ENCODE measurements around the gene BOK. TPM values are rescaled to one million over a fixed set of nuclear protein-coding genes. Genes with fewer than 3 reads are reported as not detected.

Gene BOK
- total RNA-seq, 1 donor from 2014 or later = 6.9 TPM

- H3K4me1 Mint-ChIP-seq = no peaks in the 10 kb centered on the region
- H3K4me3 Mint-ChIP-seq = no peak overlapping the region
- peaks cover 14% of the 10 kb centered on the region for H3K27me3 Mint-ChIP-seq (ENCODE audit: low read depth)
- H3K9me3 Mint-ChIP-seq = no peaks in the 10 kb centered on the region
- no peak for DNase-seq (ENCODE audit: low read depth, low spot score)
- no peak overlapping the region for H3K27ac Mint-ChIP-seq (ENCODE audit: unreplicated experiment)
- TF ChIP-seq CTCF (conservative IDR thresholded peaks at IDR 0.05) = no peak
- no peaks in the 10 kb centered on the region for H3K36me3 Mint-ChIP-seq (ENCODE audit: low read depth)
These were observed 10.6 kb upstream of the BOK start for GRCh38 chr2:241547781-241548450.

- no peaks in the 10 kb centered on the region for H3K9me3 Mint-ChIP-seq
- H3K27me3 Mint-ChIP-seq (ENCODE audit: low read depth) = peaks cover 9% of the 10 kb centered on the region
- H3K4me1 Mint-ChIP-seq = no peaks in the 10 kb centered on the region
- no peak for DNase-seq (ENCODE audit: low read depth, low spot score)
- H3K27ac Mint-ChIP-seq (ENCODE audit: unreplicated experiment) = no peak overlapping the region
- no peaks in the 10 kb centered on the region for H3K36me3 Mint-ChIP-seq (ENCODE audit: low read depth)
- TF ChIP-seq CTCF (conservative IDR thresholded peaks at IDR 0.05) = no peak
- H3K4me3 Mint-ChIP-seq = no peak overlapping the region
These were observed 10.1 kb upstream of the BOK start for GRCh38 chr2:241548451-241548835.

GRCh38 chr2:241550616-241551580 is 7.6 kb upstream of the BOK start:
- Mint-ChIP-seq H3K27me3 (ENCODE audit: low read depth) (peaks cover 11% of the 10 kb centered on the region), H3K36me3 (ENCODE audit: low read depth) (no peaks in the 10 kb centered on the region), H3K4me1 (no peaks in the 10 kb centered on the region), H3K4me3 (no peak overlapping the region), H3K9me3 (no peaks in the 10 kb centered on the region), H3K27ac (ENCODE audit: unreplicated experiment) (no peak overlapping the region)
- DNase-seq (ENCODE audit: low read depth, low spot score) = no peak
- TF ChIP-seq CTCF (conservative IDR thresholded peaks at IDR 0.05) = no peak

GRCh38 chr2:241551599-241551997 is 6.9 kb upstream of the BOK start:
- Mint-ChIP-seq H3K36me3 (ENCODE audit: low read depth) (no peaks in the 10 kb centered on the region), H3K4me3 (no peak overlapping the region), H3K27ac (ENCODE audit: unreplicated experiment) (no peak overlapping the region), H3K4me1 (no peaks in the 10 kb centered on the region), H3K9me3 (no peaks in the 10 kb centered on the region), H3K27me3 (ENCODE audit: low read depth) (peaks cover 15% of the 10 kb centered on the region)
- no peak for DNase-seq (ENCODE audit: low read depth, low spot score)
- TF ChIP-seq CTCF (conservative IDR thresholded peaks at IDR 0.05) = no peak

GRCh38 chr2:241551998-241552737 is 6.4 kb upstream of the BOK start:
- Mint-ChIP-seq H3K9me3 (no peaks in the 10 kb centered on the region), H3K4me3 (no peak overlapping the region), H3K27me3 (ENCODE audit: low read depth) (peaks cover 16% of the 10 kb centered on the region), H3K36me3 (ENCODE audit: low read depth) (no peaks in the 10 kb centered on the region), H3K27ac (ENCODE audit: unreplicated experiment) (no peak overlapping the region), H3K4me1 (no peaks in the 10 kb centered on the region)
- no peak for DNase-seq (ENCODE audit: low read depth, low spot score)
- TF ChIP-seq CTCF (conservative IDR thresholded peaks at IDR 0.05) = no peak
